ENCODE data around the gene SERPINA5. TPM values are rescaled to one million over a fixed set of nuclear protein-coding genes. Genes with fewer than 3 reads are reported as not detected.

SERPINA5 gene
- total RNA-seq, 1 experiment from 2014 or later, result 3.0 TPM

GRCh38 chr14:94630396-94630795 is 49.2 kb downstream of the SERPINA5 start:
- Histone ChIP-seq H3K4me3 (replicated peaks in 1 of 2; ENCODE audit: low read depth in 1 of 2, low read length in 2 of 2) (no peak overlapping the region), H4K20me1 (ENCODE audit: insufficient read depth) (no peaks in the 10 kb centered on the region), H3K4me2 (ENCODE audit: low read length) (no peak overlapping the region), H3K9ac (ENCODE audit: low read length) (no peak overlapping the region), H3K4me1 (ENCODE audit: control insufficient read depth in 1 of 2, insufficient read depth in 2 of 2, low read length in 2 of 2) (no peaks in the 10 kb centered on the region), H3K27me3 (ENCODE audit: insufficient read depth, low read length) (peaks cover 29% of the 10 kb centered on the region; the same call in 1 of the 2 replicates), H3K79me2 (ENCODE audit: insufficient read depth, low read length) (no peaks in the 10 kb centered on the region), H3K9me3 (ENCODE audit: control insufficient read depth in 1 of 2, insufficient read depth in 1 of 2, low read depth in 1 of 2, low read length in 2 of 2) (no peaks in the 10 kb centered on the region), H2AFZ (ENCODE audit: low read depth, low read length, poor library complexity, severe bottlenecking) (no peak overlapping the region), H3K9me2 (ENCODE audit: insufficient read depth) (no peaks in the 10 kb centered on the region), H3K36me3 (ENCODE audit: control insufficient read depth in 1 of 2, insufficient read depth in 2 of 2, low read length in 2 of 2) (no peaks in the 10 kb centered on the region), H3K27ac (ENCODE audit: low read depth, low read length) (no peak overlapping the region)
- DNase-seq (ENCODE audit: low read depth, low spot score) (no peak), ATAC-seq (no peak)
- no TSS peak for BruUV-seq (replicated peaks)
- RAD21 ChIA-PET (ENCODE audit: low non-redundant PET in 1 of 2, low total read pairs in 2 of 2, uncharacterized antibody in 2 of 2, unreplicated experiment in 2 of 2), result no interaction called here
- CTCF ChIA-PET, result no interaction called here
- POLR2A ChIA-PET, result no interaction called here
- no peak for TF ChIP-seq CBX3 (IDR thresholded peaks at IDR 0.05; ENCODE audit: low read depth)
- no peak for TF ChIP-seq FOSL1 (IDR thresholded peaks at IDR 0.05; ENCODE audit: low read depth)
- no peak for TF ChIP-seq SRF (IDR thresholded peaks at IDR 0.05; ENCODE audit: low read depth)
- no peak for TF ChIP-seq ELF1 (IDR thresholded peaks at IDR 0.05; ENCODE audit: borderline replicate concordance, low read depth)
- TF ChIP-seq POLR2A (IDR thresholded peaks at IDR 0.05; ENCODE audit: borderline replicate concordance, extremely low read depth, insufficient read depth, insufficient read length), result no peak
- TF ChIP-seq SP1 (IDR thresholded peaks at IDR 0.05; ENCODE audit: low read depth), result no peak
- no peak for TF ChIP-seq RAD21 (IDR thresholded peaks at IDR 0.05; ENCODE audit: low read depth)
- TF ChIP-seq CEBPB (IDR thresholded peaks at IDR 0.05; ENCODE audit: low read depth), result no peak
- no peak for TF ChIP-seq EGR1 (IDR thresholded peaks at IDR 0.05; ENCODE audit: low read depth)
- no peak for TF ChIP-seq JUND (IDR thresholded peaks at IDR 0.05)
- no peak for TF ChIP-seq EZH2phosphoT487 (IDR thresholded peaks at IDR 0.05; ENCODE audit: borderline replicate concordance)
- no peak for TF ChIP-seq ZFX (IDR thresholded peaks at IDR 0.05)
- no peak for TF ChIP-seq YY1 (IDR thresholded peaks at IDR 0.05; ENCODE audit: extremely low read depth, insufficient replicate concordance, low read depth, low read length)
- TF ChIP-seq MAX (IDR thresholded peaks at IDR 0.05), result no peak
- TF ChIP-seq SIN3A (IDR thresholded peaks at IDR 0.05; ENCODE audit: low read depth), result no peak
- no peak for TF ChIP-seq ATF3 (IDR thresholded peaks at IDR 0.05)
- no peak for TF ChIP-seq REST (IDR thresholded peaks at IDR 0.05; ENCODE audit: low read depth)
- no peak for TF ChIP-seq CTCF (IDR thresholded peaks at IDR 0.05 in 2 of 3, conservative IDR thresholded peaks at IDR 0.05 in 1 of 3; ENCODE audit: borderline replicate concordance in 1 of 3, insufficient read depth in 1 of 3, low read depth in 2 of 3, low read length in 2 of 3)
- no peak for TF ChIP-seq ZBTB33 (IDR thresholded peaks at IDR 0.05; ENCODE audit: extremely low read depth, insufficient replicate concordance, low read length)
- TF ChIP-seq POLR2AphosphoS5 (IDR thresholded peaks at IDR 0.05; ENCODE audit: low read depth, low read length), result no peak
- intact Hi-C loops (cut with micrococcal nuclease), result no loop called here
